GM23338 (cell line): Measurements from ENCODE around the gene ZFYVE28. TPM values are rescaled to one million over a fixed set of nuclear protein-coding genes. Genes with fewer than 3 reads are reported as not detected.

ENCODE experiments used
- ATAC-seq: fragments of 200-7000 bp; cut with Tn5 transposase; 3 replicates; pipeline ENCODE4 v1.9.1; 2020
- DNase-seq: peaks from one replicate; pipeline ENCODE4 v3.0.0-alpha.2; 2015; ENCODE audit warnings: low spot score
- H2AFZ ChIP-seq: fragments of 200-600 bp; sonication (generic); 2 replicates; pipeline ENCODE4 v1.8.0; 2016; ENCODE audit warnings: antibody characterized with exemption, mild to moderate bottlenecking, moderate library complexity
- H3F3A ChIP-seq: fragments of 200-600 bp; sonication (generic); replicated peaks from 2 replicates; pipeline ENCODE4 v1.8.0; 2017; ENCODE audit warnings: antibody characterized with exemption, mixed run types, low read depth
- H3K27ac ChIP-seq: fragments of 200-600 bp; sonication (generic); 2 replicates; pipeline ENCODE4 v1.6.1; 2016; ENCODE audit warnings: low read depth
- H3K27me3 ChIP-seq: fragments of 200-600 bp; sonication (generic); 2 replicates; pipeline ENCODE4 v1.8.0; 2016; ENCODE audit warnings: mild to moderate bottlenecking, mixed run types, moderate library complexity; ENCODE audit not compliant: insufficient read depth
- H3K36me3 ChIP-seq: fragments of 200-600 bp; sonication (generic); 2 replicates; pipeline ENCODE4 v1.8.0; 2016; ENCODE audit warnings: mild to moderate bottlenecking; ENCODE audit not compliant: insufficient read depth
- H3K4me1 ChIP-seq: fragments of 200-600 bp; sonication (generic); 2 replicates; pipeline ENCODE4 v1.8.0; 2016; ENCODE audit warnings: mild to moderate bottlenecking, moderate library complexity; ENCODE audit not compliant: insufficient read depth
- H3K4me2 ChIP-seq: fragments of 200-600 bp; sonication (generic); 2 replicates; pipeline ENCODE4 v1.7.1; 2017; ENCODE audit warnings: mixed run types
- H3K4me3 ChIP-seq: fragments of 200-600 bp; sonication (generic); 2 replicates; pipeline ENCODE4 v1.6.1; 2016; ENCODE audit warnings: mixed run types
- H3K79me2 ChIP-seq: fragments of 200-600 bp; sonication (generic); replicated peaks from 2 replicates; pipeline ENCODE4 v1.8.0; 2017; ENCODE audit warnings: mild to moderate bottlenecking; ENCODE audit not compliant: insufficient read depth
- H3K9me2 ChIP-seq: fragments of 200-600 bp; sonication (generic); 2 replicates; pipeline ENCODE4 v1.8.0; 2017; ENCODE audit not compliant: insufficient read depth
- H4K20me1 ChIP-seq: fragments of 200-600 bp; sonication (generic); replicated peaks from 2 replicates; pipeline ENCODE4 v1.8.0; 2017; ENCODE audit warnings: mild to moderate bottlenecking; ENCODE audit not compliant: insufficient read depth
- H3K27ac Mint-ChIP-seq: 2 replicates; pipeline ENCODE4 v1.8.0; 2020; ENCODE audit warnings: inconsistent platforms, mild to moderate bottlenecking, moderate library complexity, mixed read lengths
- H3K27me3 Mint-ChIP-seq: 3 replicates; pipeline ENCODE4 v1.8.0; 2022; ENCODE audit warnings: low read depth, mild to moderate bottlenecking, moderate library complexity, mixed read lengths, inconsistent platforms; ENCODE audit not compliant: insufficient read depth, poor library complexity
- H3K36me3 Mint-ChIP-seq: 3 replicates; pipeline ENCODE4 v1.8.0; 2021; ENCODE audit warnings: low read depth, mild to moderate bottlenecking, inconsistent platforms, moderate library complexity, mixed read lengths
- H3K4me1 Mint-ChIP-seq: 3 replicates; pipeline ENCODE4 v1.8.0; 2020; ENCODE audit warnings: mild to moderate bottlenecking, inconsistent platforms, mixed read lengths
- H3K4me3 Mint-ChIP-seq: 3 replicates; pipeline ENCODE4 v1.8.0; 2021; ENCODE audit warnings: moderate library complexity, mild to moderate bottlenecking, inconsistent platforms, mixed read lengths
- H3K9me3 Mint-ChIP-seq: 3 replicates; pipeline ENCODE4 v1.8.0; 2020; ENCODE audit warnings: moderate library complexity, mild to moderate bottlenecking, inconsistent platforms, mixed read lengths
- CTCF ChIP-seq, 2 experiments: fragments of 200-600 bp in 1 of 2; sonication (generic) in 1 of 2; conservative IDR thresholded peaks; 2 replicates each; pipeline versions ENCODE4 v1.5.1 to v1.6.1; 2016 to 2017; ENCODE audit warnings: antibody characterized with exemption in 2 of 2, low read depth in 2 of 2, mild to moderate bottlenecking in 2 of 2, moderate library complexity in 1 of 2
- ETS1 ChIP-seq: IDR thresholded peaks from 2 replicates; pipeline ENCODE4 v1.6.1; 2016; ENCODE audit warnings: antibody characterized with exemption
- EZH2phosphoT487 ChIP-seq: fragments of 200-600 bp; sonication (generic); IDR thresholded peaks from one replicate; pipeline ENCODE4 v1.8.1; 2018; ENCODE audit warnings: antibody characterized with exemption; ENCODE audit not compliant: unreplicated experiment
- JUNB ChIP-seq: IDR thresholded peaks from one replicate; pipeline ENCODE4 v1.6.1; 2016; ENCODE audit warnings: antibody characterized with exemption; ENCODE audit not compliant: unreplicated experiment
- NANOG ChIP-seq: IDR thresholded peaks from 2 replicates; pipeline ENCODE4 v1.6.1; 2016; ENCODE audit warnings: antibody characterized with exemption, borderline replicate concordance
- POLR2AphosphoS5 ChIP-seq: IDR thresholded peaks from 2 replicates; pipeline ENCODE4 v1.6.1; 2016; ENCODE audit warnings: antibody characterized with exemption, low read depth
- REST ChIP-seq: IDR thresholded peaks from one replicate; pipeline ENCODE4 v1.6.1; 2018; ENCODE audit warnings: antibody characterized with exemption; ENCODE audit not compliant: unreplicated experiment
- ZNF114 ChIP-seq: fragments of 250-450 bp; sonication (Bioruptor Pico); IDR thresholded peaks from 2 replicates; pipeline ENCODE4 v1.5.0; 2020; ENCODE audit warnings: mild to moderate bottlenecking, moderate library complexity
- ZNF331 ChIP-seq: fragments of 250-450 bp; sonication (Bioruptor Pico); IDR thresholded peaks from 2 replicates; pipeline ENCODE4 v1.5.0; 2020; ENCODE audit warnings: low read depth, mild to moderate bottlenecking, moderate library complexity
- ZNF462 ChIP-seq: fragments of 250-450 bp; sonication (Bioruptor Pico); IDR thresholded peaks from 2 replicates; pipeline ENCODE4 v1.5.0; 2020; ENCODE audit warnings: mild to moderate bottlenecking, moderate library complexity
- polyA plus RNA-seq: library from polyadenylated mRNA; unstranded; fragments of >200 nt; fragmentation: Nextera tagmentation; extraction: Ambion mirVana; gene quantifications from 2 replicates; pipeline ENCODE4 v1.2.1, GENCODE V29; 2016
- total RNA-seq: library from RNA; depleted of rRNA; stranded (reverse); fragments of >200 nt; shearing (Covaris generic); gene quantifications from 2 replicates; pipeline ENCODE4 v1.2.3, GENCODE V29; 2014

Gene ZFYVE28
- total and polyA plus RNA-seq, 2 experiments from 2014 or later = 2.6 to 4.6 TPM

GRCh38 chr4:2465032-2465431 lies 46.6 kb upstream of the ZFYVE28 start (continued):
- TF ChIP-seq REST = no peak
- TF ChIP-seq ZNF331 = no peak
- no peak for TF ChIP-seq NANOG
- TF ChIP-seq ZNF114 (CRISPR knock-in tag) = no peak
- TF ChIP-seq JUNB = no peak
- TF ChIP-seq EZH2phosphoT487 = no peak
- TF ChIP-seq ETS1 = no peak
- TF ChIP-seq POLR2AphosphoS5 = no peak
- no peak for TF ChIP-seq CTCF (conservative IDR thresholded peaks at IDR 0.05; ENCODE audit: low read depth in 2 of 2)

- Mint-ChIP-seq H3K4me1 (peaks cover 19% of the 10 kb centered on the region), H3K4me3 (peak overlapping the region; percentile 67), H3K27ac (no peak overlapping the region), H3K27me3 (peaks cover 30% of the 10 kb centered on the region), H3K9me3 (no peaks in the 10 kb centered on the region), H3K36me3 (peaks cover 9% of the 10 kb centered on the region)
- Histone ChIP-seq H3K4me2 (peak overlapping the region; percentile 88), H3K4me1 (peaks cover 10% of the 10 kb centered on the region), H4K20me1 (0 out of 2 replicates have a peak, but pooled peaks cover 4% of the 10 kb centered on the region), H3K79me2 (peaks cover 14% of the 10 kb centered on the region), H3F3A (peaks cover 20% of the 10 kb centered on the region), H3K27me3 (peaks cover 28% of the 10 kb centered on the region), H3K27ac (no peak overlapping the region), H3K9me2 (no peaks in the 10 kb centered on the region), H3K4me3 (peak overlapping the region; percentile 68), H3K36me3 (no peaks in the 10 kb centered on the region), H2AFZ (peak overlapping the region; percentile 94)
- ATAC-seq (peak; percentile 20), DNase-seq (peak; percentile 53)
- TF ChIP-seq POLR2AphosphoS5 (peak; percentile 11; the same call in 1 of the 2 replicates), ZNF462 (CRISPR knock-in tag) (no peak)
Observed at GRCh38 chr4:2462992-2463762, 44.7 kb upstream of the ZFYVE28 start.
